GM12878 (cell line): ENCODE measurements around the gene TCERG1L.

Experiments
- EZH2 ChIP-seq: IDR thresholded peaks from 2 replicates; pipeline ENCODE4 v1.6.1; 2012; ENCODE audit warnings: low read depth, mild to moderate bottlenecking, control low read depth, inconsistent platforms, low read length, borderline replicate concordance; ENCODE audit not compliant: control insufficient read depth
- MTA3 ChIP-seq: IDR thresholded peaks from 2 replicates; pipeline ENCODE4 v1.6.1; 2012; ENCODE audit warnings: low read length, inconsistent platforms, borderline replicate concordance
- NR2C2 ChIP-seq: IDR thresholded peaks from 2 replicates; pipeline ENCODE4 v1.6.1; 2011; ENCODE audit warnings: borderline replicate concordance, low read depth; ENCODE audit not compliant: control insufficient read depth, insufficient read length
- RAD21 ChIP-seq: IDR thresholded peaks from 2 replicates; pipeline ENCODE4 v1.6.1; 2011; ENCODE audit warnings: mild to moderate bottlenecking, low read depth, low read length, moderate library complexity; ENCODE audit not compliant: insufficient read depth
- SP1 ChIP-seq: IDR thresholded peaks from one replicate; pipeline ENCODE4 v1.6.1; 2011; ENCODE audit warnings: low read depth, low read length
- TAF1 ChIP-seq: IDR thresholded peaks from 2 replicates; pipeline ENCODE4 v1.6.1; 2011; ENCODE audit warnings: mild to moderate bottlenecking, low read depth, low read length, borderline replicate concordance
- USF2 ChIP-seq: IDR thresholded peaks from 2 replicates; pipeline ENCODE4 v1.6.1; 2011; ENCODE audit warnings: low read depth, low read length, improper control_type of control experiment, borderline replicate concordance

GRCh38 chr10:131095313-131095580, 216.3 kb downstream of the TCERG1L start:
- TF ChIP-seq EZH2 (no peak), NR2C2 (no peak), RAD21 (no peak), MTA3 (no peak), TAF1 (no peak), SP1 (no peak), USF2 (no peak)
